HG03439 (cell line): ENCODE measurements around the gene WASHC4.

Source experiments
- ATAC-seq: cut with Tn5 transposase; IDR thresholded peaks from one replicate; pipeline ENCODE4 v1.9.1; 2021; ENCODE audit warnings: mild to moderate bottlenecking, moderate library complexity; ENCODE audit not compliant: unreplicated experiment

Gene WASHC4, protein sequence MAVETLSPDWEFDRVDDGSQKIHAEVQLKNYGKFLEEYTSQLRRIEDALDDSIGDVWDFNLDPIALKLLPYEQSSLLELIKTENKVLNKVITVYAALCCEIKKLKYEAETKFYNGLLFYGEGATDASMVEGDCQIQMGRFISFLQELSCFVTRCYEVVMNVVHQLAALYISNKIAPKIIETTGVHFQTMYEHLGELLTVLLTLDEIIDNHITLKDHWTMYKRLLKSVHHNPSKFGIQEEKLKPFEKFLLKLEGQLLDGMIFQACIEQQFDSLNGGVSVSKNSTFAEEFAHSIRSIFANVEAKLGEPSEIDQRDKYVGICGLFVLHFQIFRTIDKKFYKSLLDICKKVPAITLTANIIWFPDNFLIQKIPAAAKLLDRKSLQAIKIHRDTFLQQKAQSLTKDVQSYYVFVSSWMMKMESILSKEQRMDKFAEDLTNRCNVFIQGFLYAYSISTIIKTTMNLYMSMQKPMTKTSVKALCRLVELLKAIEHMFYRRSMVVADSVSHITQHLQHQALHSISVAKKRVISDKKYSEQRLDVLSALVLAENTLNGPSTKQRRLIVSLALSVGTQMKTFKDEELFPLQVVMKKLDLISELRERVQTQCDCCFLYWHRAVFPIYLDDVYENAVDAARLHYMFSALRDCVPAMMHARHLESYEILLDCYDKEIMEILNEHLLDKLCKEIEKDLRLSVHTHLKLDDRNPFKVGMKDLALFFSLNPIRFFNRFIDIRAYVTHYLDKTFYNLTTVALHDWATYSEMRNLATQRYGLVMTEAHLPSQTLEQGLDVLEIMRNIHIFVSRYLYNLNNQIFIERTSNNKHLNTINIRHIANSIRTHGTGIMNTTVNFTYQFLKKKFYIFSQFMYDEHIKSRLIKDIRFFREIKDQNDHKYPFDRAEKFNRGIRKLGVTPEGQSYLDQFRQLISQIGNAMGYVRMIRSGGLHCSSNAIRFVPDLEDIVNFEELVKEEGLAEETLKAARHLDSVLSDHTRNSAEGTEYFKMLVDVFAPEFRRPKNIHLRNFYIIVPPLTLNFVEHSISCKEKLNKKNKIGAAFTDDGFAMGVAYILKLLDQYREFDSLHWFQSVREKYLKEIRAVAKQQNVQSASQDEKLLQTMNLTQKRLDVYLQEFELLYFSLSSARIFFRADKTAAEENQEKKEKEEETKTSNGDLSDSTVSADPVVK

DNA sequence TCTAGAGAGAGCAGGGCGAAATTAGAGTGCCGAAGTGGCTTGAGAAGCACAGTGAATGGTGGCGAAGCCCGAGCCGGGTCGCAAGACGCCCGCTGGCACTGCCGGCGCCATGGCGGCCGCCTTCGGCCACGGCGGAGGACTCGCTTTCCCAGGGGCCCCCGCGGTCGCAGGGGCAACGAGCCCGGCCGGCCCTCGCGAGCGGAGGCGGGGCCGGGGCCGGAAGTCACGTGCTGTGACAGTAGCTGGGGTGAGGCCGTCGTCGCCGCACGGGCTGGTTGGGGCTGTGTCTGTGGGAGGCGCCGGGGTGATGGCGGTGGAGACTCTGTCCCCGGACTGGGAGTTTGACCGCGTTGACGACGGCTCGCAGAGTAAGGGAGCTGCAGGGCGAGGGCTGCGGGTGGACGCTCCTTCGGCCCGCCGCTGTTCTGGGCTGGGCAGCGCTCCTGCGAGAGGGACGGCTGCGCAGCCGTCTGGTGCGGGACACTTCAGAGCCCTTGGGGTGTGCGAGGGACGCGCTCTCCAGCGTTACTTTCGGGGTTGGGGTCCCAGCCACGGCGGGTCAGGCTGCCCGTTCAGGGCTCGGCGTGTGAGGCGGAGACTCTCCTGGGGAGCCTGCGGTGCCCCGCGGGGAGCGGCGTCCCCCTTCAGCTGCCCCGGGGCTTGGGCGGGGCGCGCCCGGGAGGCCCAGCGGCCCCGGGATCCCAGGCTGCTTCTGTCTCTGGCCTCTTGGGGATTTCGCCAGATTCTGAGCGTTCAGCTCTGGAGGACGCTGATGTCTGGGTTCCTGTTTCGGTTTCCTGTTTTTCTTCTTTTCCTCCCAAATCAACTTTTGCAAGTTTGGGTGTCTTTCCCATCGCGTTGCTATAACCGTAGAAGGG is at the start of gene WASHC4:
TSS of gene WASHC4 (plus strand) at position 238 of the 878 bp plus-strand sequence. CDS start at position 308, 70 bp downstream.
- peak; percentile 91 for ATAC-seq

DNA sequence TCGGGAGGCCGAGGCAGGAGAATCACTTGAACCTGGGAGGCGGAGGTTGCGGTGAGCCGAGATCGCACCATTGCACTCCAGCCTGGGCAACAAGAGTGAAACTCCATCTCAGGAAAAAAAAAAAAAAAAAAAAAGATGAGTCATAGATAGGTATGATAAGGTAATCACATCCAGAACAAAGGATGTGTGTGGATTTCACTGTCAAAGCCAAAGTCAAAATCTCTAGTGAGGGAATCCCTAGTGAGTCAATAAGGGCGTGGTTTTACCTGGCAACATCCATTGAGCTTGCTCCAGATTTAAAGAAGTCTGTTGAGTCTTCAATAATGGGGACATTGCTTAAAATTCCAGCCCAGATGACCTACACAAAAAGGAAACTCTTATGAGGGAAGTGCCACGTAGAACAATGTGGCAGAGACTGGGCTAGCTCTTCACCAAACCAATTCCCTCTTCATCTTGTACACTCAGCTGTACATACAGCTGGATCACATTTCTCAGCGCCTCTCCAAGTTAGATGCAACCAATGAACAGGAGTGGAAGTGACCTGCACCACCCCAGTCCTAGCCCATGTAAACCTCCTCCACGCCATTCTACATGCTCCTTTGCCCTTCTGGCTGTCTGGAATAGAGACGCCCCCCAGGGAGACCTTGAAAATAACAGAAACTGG is 46.7 kb upstream of the WASHC4 start:
- ATAC-seq, result no peak

DNA sequence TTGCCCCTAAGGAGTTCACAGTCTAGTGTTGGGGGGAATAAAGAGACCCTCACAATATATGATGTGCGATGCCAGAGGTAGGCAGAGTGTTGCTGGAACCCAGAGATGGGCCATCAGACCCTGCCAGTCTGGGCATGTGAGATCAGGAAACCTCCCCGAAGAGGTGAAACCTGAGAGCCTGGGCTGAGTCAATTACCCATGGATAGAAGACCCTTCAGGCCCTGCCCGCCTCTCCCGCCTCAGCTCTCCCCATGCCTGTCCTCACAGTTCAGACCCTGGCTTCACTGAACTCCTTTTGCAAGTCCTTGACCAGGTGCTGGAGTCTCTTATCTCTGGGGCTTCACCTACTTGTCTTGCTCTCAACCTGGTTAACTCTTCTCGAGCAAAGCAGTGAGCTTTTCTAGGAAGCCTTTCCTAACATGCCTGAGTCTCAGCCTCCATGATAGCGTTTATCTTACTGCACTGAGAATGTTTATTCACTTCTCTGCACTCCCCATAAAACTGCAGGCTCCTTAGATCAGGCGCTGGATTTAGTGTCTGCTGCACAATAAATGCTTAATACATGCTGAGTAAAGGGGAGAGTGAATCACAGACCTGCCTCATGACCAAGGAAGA is 42.9 kb upstream of the WASHC4 start:
- ATAC-seq, result no peak

DNA sequence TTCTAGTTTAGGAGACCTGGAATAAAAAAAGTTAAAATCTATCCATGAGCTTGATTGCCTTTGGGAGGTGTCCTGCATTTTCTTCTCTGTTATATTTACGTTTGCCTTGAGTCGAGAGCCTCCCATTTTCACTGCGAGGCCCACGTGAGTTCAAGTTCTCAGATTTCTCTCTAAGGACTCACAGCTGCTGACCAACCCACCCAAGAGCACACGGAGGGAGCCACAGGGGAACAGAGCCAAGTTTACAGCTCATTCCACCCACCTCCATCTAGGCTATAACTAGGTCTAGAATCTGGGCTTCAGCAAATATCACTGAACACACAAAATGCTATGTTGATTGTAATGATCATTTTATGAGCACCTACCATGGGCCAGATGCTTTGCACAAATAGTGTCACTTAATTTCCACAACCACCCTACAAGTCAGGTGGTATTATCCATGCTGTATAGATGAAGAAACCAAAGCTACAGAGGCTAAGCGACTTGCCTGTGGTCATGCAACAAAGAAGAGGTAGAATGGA is 40.0 kb upstream of the WASHC4 start:
- ATAC-seq, result no peak

DNA sequence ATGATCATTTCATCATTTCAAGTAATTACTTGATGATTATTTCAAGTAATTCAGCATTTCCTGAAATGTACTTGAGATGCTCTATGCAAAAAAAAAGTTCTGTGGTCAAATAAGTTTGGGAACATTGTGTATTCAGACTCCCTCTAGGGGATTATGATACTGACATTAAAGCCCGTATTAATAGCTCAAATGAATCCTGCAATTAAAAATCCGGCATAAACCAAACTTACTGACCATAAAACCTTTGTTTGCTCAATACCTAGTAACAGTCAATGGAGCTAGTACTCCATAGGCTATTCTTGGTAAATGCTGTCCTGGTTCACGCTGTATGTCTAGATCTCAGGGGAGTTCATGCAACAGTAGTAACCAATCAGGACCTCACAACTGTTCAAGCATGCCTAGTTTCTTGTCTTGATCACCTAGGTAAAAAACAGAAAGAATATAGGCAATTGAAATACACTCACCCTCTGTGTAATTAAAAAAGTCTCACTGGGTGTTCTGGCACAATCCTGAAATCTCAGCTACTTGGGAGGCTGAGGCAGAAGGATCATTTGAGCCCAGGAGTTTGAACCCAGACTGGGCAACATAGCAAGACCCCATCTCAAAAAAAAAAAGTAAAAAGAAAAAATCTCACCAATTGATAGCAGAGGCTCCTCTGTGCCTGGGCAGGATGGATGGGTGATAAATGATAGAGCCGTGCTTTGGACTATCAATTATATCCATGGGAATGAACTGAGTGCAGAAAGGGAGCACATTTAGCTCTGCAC is 37.4 kb upstream of the WASHC4 start:
- ATAC-seq, result no peak

DNA sequence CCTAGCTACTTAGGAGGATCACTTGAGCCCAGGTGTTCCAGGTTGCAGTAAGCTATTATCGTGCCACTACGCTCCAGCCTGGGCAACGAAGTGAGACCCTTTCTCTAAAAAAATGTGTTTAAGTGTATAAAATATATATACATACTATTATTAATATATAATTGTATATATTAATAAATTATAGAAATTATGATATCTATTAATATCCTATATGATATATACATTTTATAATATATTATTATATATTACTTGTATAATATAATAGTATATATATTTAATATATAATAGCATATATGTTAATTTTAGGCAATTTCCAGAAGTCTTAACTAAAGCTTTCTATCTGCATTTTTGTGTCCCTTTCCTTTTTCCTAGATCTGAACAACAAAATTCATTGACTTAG is 35.5 kb upstream of the WASHC4 start:
- no peak for ATAC-seq

DNA sequence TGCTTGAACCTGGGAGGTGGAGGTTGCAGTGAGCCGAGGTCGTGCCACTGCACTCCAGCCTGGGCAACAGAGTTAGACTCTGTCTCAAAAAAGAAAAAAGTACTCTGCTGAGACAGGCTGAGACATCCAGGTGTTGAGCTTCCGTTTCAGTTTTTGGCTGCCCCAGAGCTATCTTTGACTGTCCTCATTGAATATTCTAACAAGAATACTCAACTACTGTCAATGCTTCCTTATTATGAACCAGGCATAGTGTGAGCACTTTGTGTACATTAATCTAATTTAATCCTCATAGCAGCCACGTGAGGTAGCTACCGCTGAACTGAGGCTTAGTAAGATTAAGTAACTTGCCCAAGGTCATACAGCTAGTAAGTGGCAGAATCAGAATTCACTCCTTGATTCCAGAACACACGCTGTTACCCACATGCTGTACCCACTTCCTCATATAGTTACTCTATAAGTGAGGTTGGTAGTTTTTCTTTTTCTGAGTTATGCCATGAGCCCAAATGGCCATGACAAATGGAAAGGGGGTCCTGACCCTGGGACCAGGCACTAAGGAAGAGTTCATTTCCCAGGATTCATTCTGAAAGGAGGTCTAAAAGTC is 34.5 kb upstream of the WASHC4 start:
- ATAC-seq, result no peak

DNA sequence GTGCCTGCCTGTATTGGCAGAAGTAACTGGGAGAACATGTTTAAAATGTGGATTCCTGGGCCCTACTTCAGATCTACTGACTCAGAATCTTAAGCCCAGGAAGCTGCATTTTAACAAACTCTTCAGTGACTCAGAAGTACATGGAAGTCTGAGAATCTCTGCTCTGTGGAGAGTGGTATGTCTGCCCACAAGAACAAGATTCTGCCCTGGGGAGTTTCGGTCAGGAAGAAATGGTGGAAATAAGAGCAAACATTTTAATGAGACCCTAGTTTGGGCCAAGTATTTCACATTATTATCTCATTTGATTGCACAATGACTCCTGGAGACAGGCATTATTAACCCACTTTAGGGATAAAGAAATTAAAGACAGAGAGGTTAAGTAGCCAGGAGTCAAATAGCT is 31.4 kb upstream of the WASHC4 start:
- no peak for ATAC-seq

DNA sequence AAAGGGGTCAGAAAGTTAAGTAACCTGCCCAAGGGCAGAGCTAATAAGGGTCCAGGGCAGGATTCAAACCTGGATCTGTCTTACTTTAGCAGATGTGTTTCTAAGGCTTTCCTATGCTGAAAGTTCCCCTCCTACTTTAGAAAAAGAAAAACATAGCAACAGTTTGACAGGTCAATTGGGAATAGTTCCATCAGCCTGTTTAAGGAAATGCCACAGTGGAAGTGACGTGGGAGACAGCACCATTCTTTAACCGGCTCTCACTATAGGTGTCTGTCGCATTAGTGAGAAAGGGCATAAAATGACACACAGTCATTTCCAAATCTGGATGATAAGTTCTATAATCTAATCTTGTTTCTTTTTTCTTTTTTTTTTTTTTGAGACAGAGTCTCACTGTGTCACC is 30.6 kb upstream of the WASHC4 start:
- no peak for ATAC-seq

DNA sequence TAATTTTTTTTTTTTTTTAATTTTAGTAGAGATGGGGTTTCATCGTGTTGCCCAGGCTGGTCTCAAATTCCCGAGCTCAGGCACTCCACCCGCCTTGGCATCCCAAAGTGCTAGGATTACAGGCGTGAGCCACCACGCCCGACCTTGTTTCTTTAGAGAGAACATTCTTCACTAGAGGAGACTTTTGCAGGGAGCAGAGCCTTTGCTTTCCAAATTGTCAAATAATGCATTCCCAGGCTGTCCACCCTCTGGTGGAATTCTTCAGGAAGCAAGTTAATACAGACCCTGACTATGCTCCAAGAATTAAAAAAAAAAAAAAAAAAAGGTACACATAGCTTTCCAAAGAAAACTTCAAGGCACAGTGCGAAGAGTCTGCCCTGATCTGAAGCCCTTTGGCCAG is 30.1 kb upstream of the WASHC4 start:
- ATAC-seq, result no peak

DNA sequence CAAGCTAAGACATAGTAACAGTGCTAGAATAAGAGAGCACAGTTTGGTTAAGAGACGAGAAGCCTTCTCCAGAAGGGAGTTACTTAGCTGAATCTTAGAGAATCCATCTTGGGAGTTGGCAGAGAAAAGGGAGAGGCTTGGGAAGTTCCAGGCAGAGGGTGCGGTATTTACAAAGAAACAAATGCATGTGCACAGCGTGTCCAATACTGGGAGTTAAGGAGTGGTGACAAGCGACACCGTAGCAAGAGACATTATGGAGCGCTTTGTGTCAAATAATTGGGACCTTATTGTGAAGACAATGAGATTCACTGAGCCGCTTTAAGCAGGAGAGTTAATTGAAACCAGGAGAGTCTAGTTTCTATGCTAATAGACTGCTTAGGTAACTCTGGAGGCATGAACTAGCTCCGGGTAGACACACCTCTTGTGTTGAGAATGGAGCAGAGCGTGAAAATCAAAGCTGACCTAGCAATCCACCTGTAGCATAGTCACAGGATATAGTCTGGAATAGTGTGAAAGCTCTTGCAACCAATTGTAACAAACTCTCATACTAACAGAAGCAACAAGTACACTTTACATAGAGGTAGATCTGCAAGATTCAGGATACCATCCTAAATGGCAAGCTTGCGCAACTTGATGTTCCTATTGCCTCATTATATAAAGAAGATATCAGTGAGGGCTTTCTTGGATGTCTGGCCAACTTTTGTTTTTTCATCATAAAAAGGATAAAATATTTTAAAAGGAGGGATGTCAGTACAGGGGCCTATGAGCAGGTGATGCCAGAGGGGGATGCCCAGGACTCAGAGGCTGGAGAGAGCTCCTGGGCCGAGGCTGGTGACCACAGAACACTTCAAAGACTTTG is 28.6 kb upstream of the WASHC4 start:
- no peak for ATAC-seq

DNA sequence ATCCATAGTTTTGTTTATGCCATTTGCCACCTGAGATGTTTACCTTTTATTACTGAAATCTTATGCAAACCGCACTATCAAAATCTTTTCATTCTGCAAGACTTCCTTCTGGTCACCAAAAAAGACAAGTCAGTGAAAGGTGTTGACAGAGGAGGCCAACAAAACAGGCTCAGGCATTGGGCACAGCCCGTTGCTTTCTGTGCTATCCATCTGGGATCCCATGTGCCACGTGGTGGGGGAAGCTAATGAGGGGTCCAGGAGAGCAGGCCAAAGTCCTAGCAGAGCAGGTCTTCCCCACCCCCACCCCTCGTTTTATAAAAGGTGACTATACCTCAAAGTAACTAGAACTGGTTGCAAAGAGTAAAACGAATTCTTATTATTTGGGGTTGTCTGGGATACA is 24.5 kb upstream of the WASHC4 start:
- no peak for ATAC-seq

DNA sequence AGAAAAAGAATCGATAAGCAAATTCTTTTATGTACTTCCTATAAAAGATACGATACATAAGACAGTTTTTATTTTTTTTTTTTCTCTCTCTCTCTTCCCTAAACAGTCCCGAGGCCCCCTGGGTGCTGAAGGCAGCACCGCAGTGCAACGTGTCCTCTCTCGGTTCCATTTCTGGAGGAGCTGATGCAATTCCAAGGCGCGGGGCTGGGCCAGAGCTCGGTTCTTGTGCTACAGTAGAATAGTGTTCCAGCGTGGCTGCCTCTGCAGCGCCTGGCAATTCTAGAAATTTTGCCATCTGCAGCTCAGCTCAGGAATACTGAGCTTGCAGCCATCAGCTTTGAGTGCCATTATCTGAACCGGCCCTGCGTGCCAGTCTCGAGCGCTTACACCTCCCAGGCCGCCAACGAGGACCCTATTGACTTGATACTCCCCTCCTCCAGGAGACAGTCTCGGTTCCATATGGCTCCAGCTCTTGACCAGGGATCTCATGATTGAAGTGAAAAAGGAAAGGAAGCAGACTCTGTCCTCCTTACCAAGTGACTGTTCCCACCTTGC is 23.9 kb upstream of the WASHC4 start:
- no peak for ATAC-seq

DNA sequence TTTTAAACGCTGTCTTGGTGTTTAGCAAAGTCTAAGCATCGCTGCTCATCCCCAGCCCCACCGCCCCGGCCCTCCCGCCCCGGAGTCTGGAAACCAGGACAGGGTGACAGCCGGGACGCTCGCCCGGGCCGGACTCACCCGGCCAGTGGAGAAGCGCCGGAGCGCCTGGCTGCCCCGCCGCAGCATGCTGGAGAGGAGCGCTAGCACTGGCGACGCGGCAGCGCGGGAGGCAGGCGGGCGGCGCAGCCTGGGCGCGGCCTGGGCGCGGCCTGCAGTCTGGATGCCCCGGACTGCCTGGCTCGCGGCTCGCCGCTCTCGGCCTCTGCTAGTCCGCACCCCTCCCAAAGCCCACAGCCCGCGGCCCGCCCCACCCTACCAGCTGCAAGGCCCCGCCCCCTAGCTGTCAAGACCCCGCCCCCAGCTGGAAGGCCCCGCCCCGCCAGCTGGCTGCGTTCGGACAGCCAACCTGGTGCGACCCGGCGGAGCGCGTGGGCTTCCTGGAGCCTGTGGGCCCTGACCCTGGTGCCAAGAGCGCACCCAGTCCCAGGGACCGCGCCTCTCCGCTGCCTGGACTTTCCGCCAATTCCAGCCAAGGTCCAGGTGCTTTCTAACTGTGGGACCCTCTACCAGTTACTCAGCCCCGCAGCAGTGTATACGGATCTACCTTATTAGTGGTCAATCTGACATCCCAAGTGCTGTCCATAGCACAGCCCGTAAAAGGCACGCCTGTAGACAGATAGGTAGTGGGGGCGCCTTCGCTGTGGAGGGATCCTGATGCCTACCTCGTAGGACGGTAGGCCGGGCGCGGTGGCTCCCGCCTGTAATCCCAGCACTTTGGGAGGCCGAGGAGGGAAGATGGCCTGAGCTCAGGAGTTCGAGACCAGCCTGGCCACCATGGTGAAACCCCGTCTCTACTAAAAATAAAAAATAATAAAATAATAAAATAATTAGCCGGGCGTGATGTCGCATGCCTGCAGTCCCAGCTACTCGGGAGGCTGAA is 23.0 kb upstream of the WASHC4 start, which contains the start of gene ALDH1L2:
TSS of gene ALDH1L2 (minus strand) at position 208 of the 1,000 bp plus-strand sequence. CDS start at position 186, 22 bp downstream.
- no peak for ATAC-seq

DNA sequence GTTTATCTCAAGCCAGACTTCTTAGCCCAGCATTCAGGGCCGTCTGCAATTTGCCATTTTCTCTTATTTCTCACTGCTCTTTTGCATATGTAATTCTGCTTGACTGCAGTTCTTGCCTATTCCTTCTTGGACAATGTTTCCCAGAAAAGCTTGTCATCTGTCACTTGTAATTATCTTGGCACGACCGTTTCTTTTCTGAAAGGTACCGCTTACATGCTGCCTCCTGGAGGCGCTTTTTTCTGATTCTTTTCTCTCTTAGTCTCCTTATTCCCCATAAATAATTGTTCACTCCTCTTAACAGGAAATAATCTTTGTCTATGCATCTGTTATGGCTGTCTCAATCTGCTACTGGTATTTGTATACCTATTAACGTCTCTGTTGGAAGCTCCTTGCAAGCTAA is 22.0 kb upstream of the WASHC4 start:
- no peak for ATAC-seq
